Gastroesophageal sphincter (tissue), 3 donors: Measurements from ENCODE around the gene HMHB1.

Experiments used
- CTCF ChIP-seq, 4 experiments: fragments of 200-600 bp in 2 of 4; fragments of 450-650 bp in 2 of 4; sonication (generic) in 1 of 4; IDR thresholded peaks; one replicate each; pipeline ENCODE4 v1.5.1; 2017 to 2019; ENCODE audit warnings: antibody characterized with exemption in 4 of 4, mild to moderate bottlenecking in 2 of 4, moderate library complexity in 2 of 4
- EP300 ChIP-seq: sonication (generic); formaldehyde crosslinking; IDR thresholded peaks from one replicate; pipeline ENCODE4 v1.6.1; 2017; ENCODE audit warnings: antibody characterized with exemption, mild to moderate bottlenecking
- POLR2A ChIP-seq, 2 donors: fragments of 450-650 bp; IDR thresholded peaks; one replicate each; pipeline ENCODE4 v1.6.1; 2017; ENCODE audit warnings: antibody characterized with exemption in 2 of 2, mild to moderate bottlenecking in 2 of 2, moderate library complexity in 1 of 2
- POLR2AphosphoS5 ChIP-seq: sonication (generic); formaldehyde crosslinking; IDR thresholded peaks from one replicate; pipeline ENCODE4 v1.6.1; 2017; ENCODE audit warnings: antibody characterized with exemption

- TF ChIP-seq CTCF (IDR thresholded peaks at IDR 0.05) (no peak), POLR2AphosphoS5 (no peak), POLR2A (IDR thresholded peaks at IDR 0.05) (no peak), EP300 (no peak)
These were observed 10.6 kb upstream of the HMHB1 start for GRCh38 chr5:143801252-143801939.
